GM19397 (cell line): ENCODE data around the gene BIRC2.

Experiments
- ATAC-seq: cut with Tn5 transposase; IDR thresholded peaks from one replicate; pipeline ENCODE4 v1.9.1; 2021; ENCODE audit warnings: mild to moderate bottlenecking, moderate library complexity; ENCODE audit not compliant: unreplicated experiment

The BIRC2 gene

DNA sequence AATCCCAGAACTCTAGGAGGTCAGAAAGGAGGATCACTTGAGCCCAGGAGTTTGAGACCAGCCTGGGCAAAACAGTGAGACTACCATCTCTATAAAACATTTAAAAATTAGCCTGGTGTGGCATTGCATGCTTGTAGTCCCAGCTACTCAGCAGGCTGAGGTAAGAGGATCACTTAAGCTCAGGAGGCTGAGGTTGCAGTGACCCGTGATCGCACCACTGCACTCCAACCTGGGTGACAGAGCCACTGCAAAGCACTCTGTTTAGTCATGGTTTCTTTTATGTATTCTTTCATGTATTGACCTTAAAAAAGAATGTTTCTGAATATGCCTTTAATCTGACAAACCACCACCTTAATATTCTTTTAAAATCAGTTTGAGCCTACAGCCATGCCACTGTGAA lies 52.2 kb downstream of the BIRC2 start:
- no peak for ATAC-seq

DNA sequence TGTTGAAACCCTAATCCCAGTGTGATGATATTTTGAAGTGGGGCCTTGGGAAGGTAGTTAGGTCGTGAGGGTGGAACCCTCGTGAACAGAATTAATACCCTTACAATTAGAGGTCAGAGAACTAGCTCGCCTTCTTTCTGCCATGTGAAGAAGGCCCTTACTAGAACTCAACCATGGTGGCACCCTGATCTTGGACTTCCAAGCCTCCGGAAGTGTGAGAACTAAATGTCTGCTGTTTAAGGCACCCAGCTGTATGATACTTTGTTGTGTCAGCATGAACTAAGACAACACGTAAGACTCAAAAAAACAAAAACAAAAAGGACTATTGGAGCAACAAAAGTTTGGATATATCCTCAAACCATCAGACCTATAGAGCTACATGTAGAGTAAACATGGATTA lies 53.6 kb downstream of the BIRC2 start:
- no peak for ATAC-seq

GRCh38 chr11:102401905-102402304 lies 54.9 kb downstream of the BIRC2 start:
- ATAC-seq = no peak

- no peak for ATAC-seq
These were observed 55.5 kb downstream of the BIRC2 start for GRCh38 chr11:102402548-102402947.

DNA sequence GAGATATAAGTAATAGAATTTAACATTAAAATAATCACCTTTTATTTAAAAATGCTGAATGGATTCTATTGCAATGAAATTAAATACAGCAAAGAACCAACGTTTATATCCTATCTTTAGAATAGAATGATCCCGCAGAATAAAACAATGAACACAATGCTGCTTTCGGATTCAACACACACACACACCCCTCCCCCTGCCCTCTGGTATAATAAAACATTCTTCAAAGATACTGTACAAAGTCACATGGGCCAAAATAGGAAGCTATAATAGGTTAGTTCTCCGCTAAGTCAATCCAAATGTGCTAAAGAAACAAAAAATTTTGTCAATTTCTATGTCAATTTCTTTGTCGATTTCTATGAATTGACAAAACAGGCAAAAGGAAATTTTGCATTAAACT lies 58.5 kb downstream of the BIRC2 start:
- no peak for ATAC-seq

DNA sequence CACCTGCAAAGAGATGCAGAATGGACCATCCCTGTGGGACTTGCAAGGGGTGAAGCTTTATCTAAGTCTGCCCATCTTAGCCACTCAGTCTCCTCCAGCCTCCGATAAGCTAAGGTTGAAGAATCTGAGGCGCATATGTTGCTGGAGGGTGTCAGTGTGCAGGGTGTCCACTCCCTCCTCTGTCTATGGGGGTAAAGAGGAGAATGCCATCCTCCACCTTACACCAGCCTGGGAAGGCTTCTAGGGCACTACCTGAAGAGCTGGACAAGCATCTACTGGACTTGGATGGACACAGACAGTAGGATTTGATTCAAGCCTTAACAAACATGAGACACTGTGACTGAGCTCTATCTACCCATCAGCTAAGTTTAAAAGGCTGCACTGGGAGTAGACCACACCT lies 59.1 kb downstream of the BIRC2 start:
- no peak for ATAC-seq

DNA sequence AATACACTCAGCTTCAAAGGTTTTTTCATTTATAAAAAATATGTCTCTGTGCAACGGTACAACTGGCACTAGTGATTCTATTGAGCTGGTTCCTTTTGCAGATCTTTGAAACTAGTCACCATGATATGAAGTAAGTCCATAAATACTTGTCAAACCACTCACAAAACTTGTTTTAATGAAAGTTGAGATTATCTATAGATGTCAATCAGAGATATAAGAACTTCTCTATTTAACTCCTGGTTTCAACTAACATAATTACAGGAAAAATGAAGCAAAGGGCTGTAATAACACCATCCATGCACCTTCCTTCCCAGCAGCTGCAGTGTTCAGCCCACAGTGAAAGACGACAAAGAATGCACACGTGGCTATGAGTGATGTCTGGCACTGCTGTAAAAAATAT lies 60.9 kb downstream of the BIRC2 start:
- no peak for ATAC-seq

DNA sequence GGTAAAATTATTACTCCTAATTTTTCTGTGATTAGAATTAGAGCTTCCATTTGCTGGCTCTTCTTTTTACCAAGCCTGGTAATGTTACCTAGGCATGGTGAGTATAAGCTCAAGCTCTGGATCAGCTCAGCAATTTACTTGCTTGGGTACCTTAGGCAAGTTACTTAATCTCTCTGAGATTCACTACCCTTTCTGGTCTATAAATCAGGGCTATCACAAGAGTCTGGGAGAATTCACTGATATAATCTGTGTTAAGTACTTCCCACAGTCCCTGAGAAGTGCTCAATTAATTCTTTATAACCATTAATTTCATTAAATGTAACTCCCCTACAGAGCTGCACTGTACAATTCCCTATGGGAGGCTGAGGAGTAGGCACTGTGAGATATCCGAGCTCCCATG lies 61.3 kb downstream of the BIRC2 start:
- no peak for ATAC-seq

GRCh38 chr11:102410382-102410784 lies 63.4 kb downstream of the BIRC2 start:
- ATAC-seq = no peak

GRCh38 chr11:102411142-102411541 lies 64.1 kb downstream of the BIRC2 start:
- ATAC-seq = no peak

DNA sequence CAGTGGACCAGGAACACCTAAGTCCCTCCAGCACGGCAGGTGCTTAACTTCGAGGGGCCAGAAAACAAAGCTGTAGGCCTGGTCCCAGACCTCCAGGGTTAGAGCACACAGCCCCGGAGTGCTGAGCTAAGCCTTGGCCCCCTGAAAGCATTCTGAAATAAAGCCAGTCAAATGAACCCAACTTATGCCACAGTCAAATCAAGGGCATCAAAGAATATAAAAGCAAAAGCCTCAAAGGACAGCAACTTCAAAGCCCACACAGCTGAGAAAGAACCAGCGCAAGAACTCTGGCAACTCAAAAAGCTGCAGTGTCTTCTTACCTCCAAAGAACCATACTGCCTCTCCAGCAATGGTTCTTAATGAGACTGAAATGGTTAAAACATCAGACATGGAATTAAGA lies 66.5 kb downstream of the BIRC2 start:
- no peak for ATAC-seq

DNA sequence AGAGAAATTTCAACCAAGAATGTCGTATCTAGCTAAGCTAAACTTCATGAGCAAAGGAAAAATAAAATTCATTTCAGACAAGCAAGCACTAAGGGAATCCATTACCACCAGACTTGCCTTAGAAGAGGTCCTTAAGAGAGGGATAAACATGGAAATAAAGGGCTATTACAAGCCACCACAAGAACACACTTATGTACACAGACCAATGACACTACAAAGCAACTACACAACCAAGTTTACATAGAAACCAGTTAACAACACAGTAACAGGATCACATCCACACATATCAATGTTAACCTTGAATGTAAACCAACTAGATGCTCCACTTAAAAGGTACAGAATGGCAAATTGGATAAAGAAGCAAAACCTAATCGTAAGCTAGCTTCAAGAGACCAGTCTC lies 67.5 kb downstream of the BIRC2 start:
- ATAC-seq = no peak

DNA sequence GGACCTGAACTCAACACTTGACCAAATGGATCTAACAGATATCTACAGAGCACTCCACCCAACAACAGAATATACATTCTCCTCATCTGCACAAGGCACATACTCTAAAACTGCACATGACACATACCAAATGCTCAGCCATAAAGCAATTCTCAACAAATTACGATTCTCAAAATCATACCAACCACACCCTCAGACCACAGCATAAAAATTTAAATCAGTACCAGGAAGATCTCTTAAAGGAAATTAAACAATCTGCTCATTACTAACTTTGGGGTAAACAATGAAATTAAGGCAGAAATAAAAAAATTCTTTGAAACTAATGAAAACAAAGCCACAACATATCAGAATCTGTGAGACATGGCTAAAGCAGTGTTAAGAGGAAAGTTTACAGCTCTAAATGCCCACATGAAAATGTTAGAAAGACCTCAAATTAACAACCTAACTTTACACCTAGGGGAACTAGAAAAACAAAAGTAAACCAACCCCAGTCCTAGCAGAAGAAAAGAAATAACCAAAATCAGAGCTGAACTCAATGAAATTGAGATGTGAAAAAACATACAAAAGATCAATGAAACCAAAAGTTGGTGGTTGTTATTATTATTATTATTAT lies 68.4 kb downstream of the BIRC2 start:
- no peak for ATAC-seq

DNA sequence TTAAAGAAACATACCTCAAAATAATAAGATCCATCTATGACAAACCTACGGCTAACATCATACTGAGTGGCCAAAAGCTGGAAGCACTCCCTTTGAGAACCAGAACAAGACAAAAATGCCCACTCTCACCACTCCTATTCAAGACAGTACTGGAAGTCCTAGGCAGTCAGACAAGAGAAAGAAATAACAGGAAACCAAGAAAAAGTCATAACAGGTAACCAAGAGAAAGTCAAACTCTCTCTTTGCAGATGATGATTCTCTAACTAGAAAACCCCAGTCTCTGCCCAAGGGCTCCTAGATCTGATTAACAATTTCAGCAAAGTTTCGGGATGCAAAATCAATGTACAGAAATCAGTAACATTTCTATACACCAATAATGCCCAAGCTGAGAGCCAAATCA lies 70.0 kb downstream of the BIRC2 start:
- ATAC-seq = no peak

DNA sequence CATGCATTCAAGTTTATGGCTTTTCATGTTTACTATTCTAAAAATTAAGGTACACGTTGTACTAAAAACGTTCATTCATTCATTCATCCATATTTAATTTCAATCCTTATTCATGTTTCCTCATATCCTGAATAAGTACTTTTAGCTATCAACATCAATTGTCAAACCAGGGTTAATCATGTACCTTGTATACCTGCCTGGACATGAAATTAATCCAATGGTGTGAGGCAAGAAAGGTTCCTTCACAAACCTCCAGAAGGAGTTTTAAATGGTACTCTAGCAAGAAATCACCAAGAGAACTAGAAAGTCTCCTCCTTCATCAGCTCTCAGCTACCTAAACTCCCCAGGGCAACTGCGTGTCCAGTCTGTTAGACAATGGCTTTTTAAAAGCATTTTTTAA lies 72.2 kb downstream of the BIRC2 start:
- no peak for ATAC-seq

DNA sequence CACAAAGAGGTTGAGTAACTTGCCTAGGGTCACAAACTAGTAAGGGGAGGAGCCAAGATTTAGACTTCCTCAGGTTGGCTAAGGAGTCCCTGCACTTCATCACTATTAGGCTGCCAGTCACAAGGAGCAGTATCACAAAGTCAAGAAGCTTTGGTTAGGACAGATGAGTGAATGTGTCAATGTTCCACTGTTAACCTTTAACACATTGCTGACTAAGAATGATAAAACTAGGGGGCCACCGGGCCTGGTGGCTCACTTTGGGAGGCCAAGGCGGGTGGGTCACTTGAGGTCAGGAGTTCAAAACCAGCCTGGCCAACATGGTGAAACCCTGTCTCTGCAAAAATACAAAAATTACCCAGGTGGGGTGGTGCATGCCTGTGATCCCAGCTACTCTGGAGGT lies 73.5 kb downstream of the BIRC2 start:
- ATAC-seq = peak; percentile 87

- no peak for ATAC-seq
These were observed 74.2 kb downstream of the BIRC2 start for GRCh38 chr11:102421261-102421660.

DNA sequence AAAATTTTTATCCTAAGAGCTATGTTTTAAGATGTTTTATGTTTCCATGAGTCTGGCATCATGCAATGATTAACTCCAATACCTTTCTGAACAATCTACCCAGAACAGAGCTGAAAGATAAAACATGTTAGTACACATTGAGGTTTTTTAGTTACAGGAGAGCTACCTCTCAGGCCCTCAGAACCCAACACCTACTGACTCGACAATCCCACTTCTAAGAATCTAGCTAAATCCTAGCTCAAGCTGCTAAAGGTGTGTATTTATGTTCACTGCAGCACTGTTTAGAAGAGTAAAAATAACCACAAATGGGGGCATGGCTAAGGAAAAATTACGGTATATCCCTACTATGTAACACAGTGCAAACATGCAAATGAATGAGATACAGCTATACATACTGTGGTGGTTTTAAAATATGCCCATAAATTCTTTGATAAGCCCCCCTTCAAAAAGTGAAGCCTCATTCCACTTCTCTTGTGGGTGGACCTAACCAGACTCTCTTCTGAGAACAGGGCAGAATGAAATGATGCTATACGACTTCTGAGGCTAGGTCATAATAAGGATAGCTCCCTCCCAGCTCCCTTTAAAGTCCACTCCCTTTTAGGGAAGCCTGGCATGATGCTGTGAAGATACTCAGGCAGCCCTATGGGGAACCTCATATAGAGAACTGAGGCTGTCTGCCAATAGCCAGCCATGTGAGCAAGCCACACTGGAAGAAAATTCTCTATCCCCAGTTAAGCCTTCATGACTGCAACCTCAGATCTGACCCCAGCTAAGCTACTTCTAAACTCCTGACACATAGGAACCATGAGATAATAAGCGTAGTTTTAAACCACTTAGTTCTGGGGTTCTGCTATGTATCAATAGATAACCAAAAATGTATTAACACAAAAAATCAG lies 76.1 kb downstream of the BIRC2 start:
- no peak for ATAC-seq

DNA sequence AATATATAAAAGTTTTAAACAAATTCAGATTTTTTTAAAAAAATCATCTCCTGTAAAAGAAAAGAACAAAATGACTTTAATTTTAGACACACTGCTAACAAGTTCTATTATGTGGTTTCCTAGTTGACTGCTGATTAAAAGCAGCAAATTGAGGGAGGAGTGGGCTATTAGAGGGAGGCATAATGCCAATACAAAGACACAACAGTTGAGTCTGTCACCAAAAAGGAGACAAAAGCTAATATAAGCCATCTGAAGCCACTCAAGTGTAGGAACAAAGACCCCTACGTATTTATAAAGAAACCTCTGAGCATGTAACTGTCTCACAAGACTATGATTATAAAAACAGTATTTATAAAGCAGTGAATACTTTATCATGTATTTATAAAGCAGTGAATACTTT lies 76.9 kb downstream of the BIRC2 start:
- ATAC-seq = no peak

GRCh38 chr11:102426000-102426399 lies 79.0 kb downstream of the BIRC2 start:
- no peak for ATAC-seq

- ATAC-seq = no peak
These were observed 79.6 kb downstream of the BIRC2 start for GRCh38 chr11:102426570-102426969.

DNA sequence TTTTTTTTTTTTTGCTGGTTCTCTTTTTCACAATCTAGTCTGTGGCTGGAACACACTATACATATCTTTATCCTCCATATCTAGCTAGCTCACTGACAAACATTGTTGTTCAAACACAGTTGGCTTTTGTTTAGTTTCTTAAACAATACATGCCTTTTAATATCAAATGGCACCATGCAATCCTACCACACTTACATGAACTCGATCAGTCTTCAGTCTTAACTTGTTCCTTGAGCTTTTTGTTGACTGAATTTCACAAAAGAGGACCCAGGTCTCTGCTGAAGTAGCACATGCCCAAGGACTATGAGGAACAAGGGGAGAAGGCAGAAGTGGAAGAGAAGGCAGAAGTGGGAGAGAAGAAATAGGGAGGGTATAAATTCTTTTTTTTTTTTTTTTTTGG lies 80.1 kb downstream of the BIRC2 start:
- ATAC-seq = no peak
